NCI-H2196 treated with DMSO at 0.1 percent for 48 hours (cell line): Measurements from ENCODE around the gene ZNF440.
"Not testable (repeated sequence)": the region's sequence is repeated elsewhere in the genome, so short reads cannot be mapped to it uniquely, and the experiment has no call there.

Source experiments
- DNase-seq: peaks from one replicate; lab custom pipeline; 2025; ENCODE audit not compliant: unreplicated experiment; lab: John Stamatoyannopoulos, UW

The ZNF440 gene

GRCh38 chr19:11828957-11829876 lies 15.1 kb downstream of the ZNF440 start:
- not testable (repeated sequence) for DNase-seq

GRCh38 chr19:11832253-11832912 lies 18.3 kb downstream of the ZNF440 start:
- no peak for DNase-seq

GRCh38 chr19:11833541-11833940 lies 19.5 kb downstream of the ZNF440 start:
- no peak for DNase-seq

- DNase-seq, result not testable (repeated sequence)
Observed at GRCh38 chr19:11835626-11836066, 21.6 kb downstream of the ZNF440 start.

GRCh38 chr19:11843722-11844121 lies 29.6 kb downstream of the ZNF440 start:
- DNase-seq, result no peak

GRCh38 chr19:11847615-11848014 lies 33.5 kb downstream of the ZNF440 start:
- not testable (repeated sequence) for DNase-seq

GRCh38 chr19:11848200-11848593 lies 34.1 kb downstream of the ZNF440 start:
- DNase-seq, result no peak

- DNase-seq, result peak; percentile 65
Observed at GRCh38 chr19:11848594-11849469, 34.8 kb downstream of the ZNF440 start, which contains the start of gene ZNF439. ZNF439 (plus strand) TSS chr19:11848726; CDS start chr19:11848868, 142 bp downstream.

GRCh38 chr19:11850289-11850688 lies 36.2 kb downstream of the ZNF440 start:
- DNase-seq, result not testable (repeated sequence)

GRCh38 chr19:11853358-11853757 lies 39.3 kb downstream of the ZNF440 start:
- DNase-seq, result no peak

- DNase-seq, result no peak
Observed at GRCh38 chr19:11856596-11857250, 42.6 kb downstream of the ZNF440 start.

GRCh38 chr19:11860721-11861120 lies 46.6 kb downstream of the ZNF440 start:
- no peak for DNase-seq

- no peak for DNase-seq
Observed at GRCh38 chr19:11861301-11861700, 47.2 kb downstream of the ZNF440 start.

- not testable (repeated sequence) for DNase-seq
Observed at GRCh38 chr19:11867766-11868165, 53.7 kb downstream of the ZNF440 start.

GRCh38 chr19:11868188-11868587 lies 54.1 kb downstream of the ZNF440 start:
- no peak for DNase-seq

GRCh38 chr19:11872624-11873023 lies 58.6 kb downstream of the ZNF440 start:
- DNase-seq, result no peak

- no peak for DNase-seq
Observed at GRCh38 chr19:11873762-11874161, 59.7 kb downstream of the ZNF440 start.

- not testable (repeated sequence) for DNase-seq
Observed at GRCh38 chr19:11879687-11880266, 65.7 kb downstream of the ZNF440 start.

GRCh38 chr19:11880598-11880997 lies 66.5 kb downstream of the ZNF440 start:
- no peak for DNase-seq

GRCh38 chr19:11881151-11881800 lies 67.2 kb downstream of the ZNF440 start:
- DNase-seq, result peak; percentile 27
